Pancreas (tissue), 10 donors: ENCODE data around the gene THSD7B. TPM values are rescaled to one million over a fixed set of nuclear protein-coding genes. Genes with fewer than 3 reads are reported as not detected.

Experiments used
- ATAC-seq, 4 donors: fragments of 200-7000 bp; cut with Tn5 transposase; one replicate each; pipeline versions ENCODE4 v1.8.0 to v1.9.1; 2020; ENCODE audit warnings: mild to moderate bottlenecking in 4 of 4, moderate library complexity in 4 of 4
- DNase-seq, 6 donors: peaks; one replicate each; pipeline ENCODE4 v3.0.0-alpha.2; 2020
- FAIRE-seq: peaks from 2 replicates; lab custom pipeline; 2012; peaks lifted over from hg19 to GRCh38; lab: Jason Lieb, UNC
- H3K27ac ChIP-seq, 4 donors: fragments of 200-600 bp; sonication (generic); 1 replicate in 3 of 4; 2 replicates in 1 of 4; pipeline versions ENCODE4 v1.5.0 to v1.8.0; 2020
- H3K27me3 ChIP-seq, 4 donors: fragments of 200-600 bp; one replicate each; pipeline ENCODE4 v1.8.0; 2021
- H3K36me3 ChIP-seq, 3 donors: fragments of 200-600 bp; sonication (generic) in 1 of 3; one replicate each; pipeline versions ENCODE4 v1.5.0 to v1.8.0; 2020 to 2021
- H3K4me1 ChIP-seq, 3 donors: fragments of 200-600 bp; one replicate each; pipeline ENCODE4 v1.8.0; 2021
- H3K4me3 ChIP-seq, 4 donors: fragments of 200-600 bp; sonication (generic) in 2 of 4; one replicate each; pipeline versions ENCODE4 v1.5.0 to v1.8.0; 2020 to 2021
- H3K9me3 ChIP-seq, 4 donors: fragments of 200-600 bp; one replicate each; pipeline ENCODE4 v1.8.0; 2021
- WGBS, 2 donors: extraction: QIAGEN DNeasy Blood & Tissue Kit; methylation state at CpG; one replicate each; pipeline ENCODE4 v1.1.7; 2013; 5-methylcytosine and 5-hydroxymethylcytosine counted together
- intact Hi-C, 3 donors: fragments of 100-400 bp; cut with DNase I; formaldehyde crosslinking; loops; one replicate each; pipeline versions ENCODE4 v1.11.1 to v1.14.2; 2022
- polyA plus RNA-seq, 2 donors: library from polyadenylated mRNA; stranded (reverse); fragments of 200-250 nt; gene quantifications; one replicate each; pipeline ENCODE4 v1.2.3, GENCODE V29; 2013
- total RNA-seq, 6 donors: library from RNA; stranded (reverse); fragmentation: NEBNext Ultra II Directional in 4 of 6; extraction: Animal tissue kit (Norgen Biotek cat#: 25700) in 4 of 6; gene quantifications; one replicate each; pipeline versions ENCODE4 v1.2.1 to v1.2.4, GENCODE V29; 2021 to 2023
- TF ChIP-seq, protein P1 (sequence below), 4 donors: fragments of 200-600 bp; sonication (generic) in 3 of 4; IDR thresholded peaks; one replicate each; pipeline versions ENCODE4 v1.5.0 to v1.8.0; 2021; ENCODE audit warnings: antibody characterized with exemption in 4 of 4
- donor health status: healthy with polysubstance abuse.
- donor health status: DM: no; HTN: no; CAD: no; lungs with moderate emphysema.
- donor health status: DM: no; HTN: no; CAD: no.
- donor health status: control.
- donor health status: control.
- donor health status: Bipolar disorder and iron deficiency.
- donor health status: DM: yes; HTN: yes; CAD: no.
- donor health status: DM: no; HTN: no; CAD: no.
- donor health status: DM: no; HTN: no; CAD: no.
- donor health status: DM: yes; HTN: yes; CAD: no.

Gene THSD7B
- total and polyA plus RNA-seq, 8 donors, result 0.02 to 0.18 (median 0.07) TPM; not detected in 4

DNA sequence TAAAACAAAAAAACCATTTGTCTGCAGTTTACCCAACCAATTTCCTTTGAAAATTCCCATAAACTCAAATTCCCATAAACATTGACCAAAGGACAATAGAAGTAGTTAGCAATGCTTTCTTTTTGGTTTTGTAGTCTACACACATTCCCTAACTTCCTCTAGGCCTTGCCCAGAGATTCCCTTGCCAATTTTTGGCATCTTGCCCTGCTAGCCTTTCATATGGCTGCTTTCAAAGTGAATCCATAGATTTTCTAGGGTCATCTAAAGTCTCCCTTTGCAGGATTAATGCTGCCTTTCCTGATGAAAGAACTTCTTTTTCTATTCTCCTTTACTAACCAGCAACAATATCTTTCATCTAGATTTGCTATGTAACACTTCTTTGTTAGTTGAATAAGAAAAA lies 33.4 kb downstream of the THSD7B start:
- intact Hi-C loops, result no loop called here
- no peak overlapping the region for H3K27ac ChIP-seq
- no peak for FAIRE-seq
- no peaks in the 10 kb centered on the region for H3K4me1 ChIP-seq
- ATAC-seq, result no peak
- H3K27me3 ChIP-seq, result no peaks in the 10 kb centered on the region
- no peak overlapping the region for H3K4me3 ChIP-seq
- TF ChIP-seq, protein P1, sequence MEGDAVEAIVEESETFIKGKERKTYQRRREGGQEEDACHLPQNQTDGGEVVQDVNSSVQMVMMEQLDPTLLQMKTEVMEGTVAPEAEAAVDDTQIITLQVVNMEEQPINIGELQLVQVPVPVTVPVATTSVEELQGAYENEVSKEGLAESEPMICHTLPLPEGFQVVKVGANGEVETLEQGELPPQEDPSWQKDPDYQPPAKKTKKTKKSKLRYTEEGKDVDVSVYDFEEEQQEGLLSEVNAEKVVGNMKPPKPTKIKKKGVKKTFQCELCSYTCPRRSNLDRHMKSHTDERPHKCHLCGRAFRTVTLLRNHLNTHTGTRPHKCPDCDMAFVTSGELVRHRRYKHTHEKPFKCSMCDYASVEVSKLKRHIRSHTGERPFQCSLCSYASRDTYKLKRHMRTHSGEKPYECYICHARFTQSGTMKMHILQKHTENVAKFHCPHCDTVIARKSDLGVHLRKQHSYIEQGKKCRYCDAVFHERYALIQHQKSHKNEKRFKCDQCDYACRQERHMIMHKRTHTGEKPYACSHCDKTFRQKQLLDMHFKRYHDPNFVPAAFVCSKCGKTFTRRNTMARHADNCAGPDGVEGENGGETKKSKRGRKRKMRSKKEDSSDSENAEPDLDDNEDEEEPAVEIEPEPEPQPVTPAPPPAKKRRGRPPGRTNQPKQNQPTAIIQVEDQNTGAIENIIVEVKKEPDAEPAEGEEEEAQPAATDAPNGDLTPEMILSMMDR (IDR thresholded peaks at IDR 0.05), result no peak
- no peaks in the 10 kb centered on the region for H3K36me3 ChIP-seq
- no peak for DNase-seq
- no peaks in the 10 kb centered on the region for H3K9me3 ChIP-seq

DNA sequence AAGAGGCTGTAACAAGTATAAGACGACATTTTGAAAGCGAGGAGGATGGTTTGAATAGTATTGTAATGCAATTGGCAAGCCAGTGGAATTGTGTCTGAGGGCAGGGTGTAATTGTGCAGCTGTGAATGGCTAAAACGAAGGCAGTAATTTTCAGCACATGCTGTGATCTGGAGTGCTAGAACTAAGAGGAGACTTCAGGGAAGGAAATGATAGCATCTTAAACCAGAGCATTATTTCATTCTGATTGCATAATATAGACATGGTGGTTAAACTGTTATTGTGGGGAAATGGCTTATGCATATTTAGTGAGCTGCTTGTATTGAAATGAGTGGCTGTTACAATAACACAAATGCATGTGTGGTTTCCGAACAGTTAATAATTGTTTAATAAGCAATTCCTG lies 36.3 kb downstream of the THSD7B start:
- Histone ChIP-seq H3K27me3 (no peaks in the 10 kb centered on the region), H3K4me1 (no peaks in the 10 kb centered on the region), H3K36me3 (no peaks in the 10 kb centered on the region), H3K9me3 (no peaks in the 10 kb centered on the region), H3K4me3 (no peak overlapping the region), H3K27ac (no peak overlapping the region)
- no peak for FAIRE-seq
- TF ChIP-seq, protein P1 (IDR thresholded peaks at IDR 0.05), result no peak
- no peak for DNase-seq
- 64 to 76% methylated on average over 4 of the region's 4 CpGs for WGBS, 2 donors
- no peak for ATAC-seq
- intact Hi-C loops, result no loop called here

DNA sequence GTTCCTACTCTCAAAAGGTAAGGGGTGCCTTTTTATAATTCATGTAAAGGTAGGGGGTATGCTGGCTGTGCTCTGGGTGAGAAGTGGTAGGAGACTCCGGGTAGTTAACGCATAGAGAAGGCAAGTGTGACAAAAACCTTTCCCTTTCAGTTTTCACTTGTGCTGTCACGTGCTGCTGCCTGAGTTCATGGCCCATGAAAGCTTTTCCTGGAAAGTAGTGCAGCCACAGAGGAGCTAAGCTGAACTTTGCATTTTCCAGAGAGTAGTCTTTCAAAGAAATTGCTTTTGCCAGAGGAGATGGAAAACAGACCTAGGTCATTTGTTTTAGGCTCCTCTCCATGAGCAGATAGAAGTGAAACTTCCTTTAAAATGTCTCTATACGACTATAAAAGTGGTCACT lies 44.7 kb downstream of the THSD7B start:
- no peak for DNase-seq

DNA sequence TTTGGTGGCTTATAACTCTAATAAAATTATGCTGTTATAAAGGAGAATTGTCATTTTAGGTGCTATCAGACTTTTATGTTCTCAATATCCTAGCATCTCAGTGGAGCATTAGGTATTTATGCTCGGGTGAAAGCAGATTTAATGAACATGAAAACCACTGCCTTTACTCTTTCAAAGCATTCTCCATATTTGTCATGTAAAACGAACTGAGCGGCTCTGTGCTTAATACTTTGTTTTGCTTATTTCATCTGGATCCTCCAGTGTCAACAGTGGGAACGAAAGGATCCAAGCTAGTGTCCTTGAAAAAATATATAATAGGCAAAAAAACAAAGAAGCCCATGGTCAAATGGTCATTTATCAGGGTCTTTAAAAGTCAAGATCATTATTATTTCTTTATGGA lies 53.5 kb downstream of the THSD7B start:
- Histone ChIP-seq H3K27ac (no peak overlapping the region), H3K36me3 (no peaks in the 10 kb centered on the region), H3K9me3 (no peaks in the 10 kb centered on the region), H3K27me3 (peaks cover 0 to 3% (median 0%) of the 10 kb centered on the region in 4 donors), H3K4me3 (no peak overlapping the region), H3K4me1 (no peaks in the 10 kb centered on the region)
- 45 to 48% methylated on average over 4 of the region's 4 CpGs for WGBS, 2 donors
- intact Hi-C loops, result no loop called here
- TF ChIP-seq, protein P1 (IDR thresholded peaks at IDR 0.05), result no peak
- FAIRE-seq (no peak), ATAC-seq (no peak), DNase-seq (no peak)

More for the DNA sequence above, 44.7 kb downstream of the THSD7B start:
- H3K27me3 ChIP-seq, result no peaks in the 10 kb centered on the region
- no peaks in the 10 kb centered on the region for H3K4me1 ChIP-seq
- H3K4me3 ChIP-seq, result no peak overlapping the region
- no peaks in the 10 kb centered on the region for H3K9me3 ChIP-seq
- intact Hi-C loops, result no loop called here
- TF ChIP-seq, protein P1 (IDR thresholded peaks at IDR 0.05), result no peak
- ATAC-seq, result no peak
- FAIRE-seq, result no peak
- H3K36me3 ChIP-seq, result no peaks in the 10 kb centered on the region
- H3K27ac ChIP-seq, result no peak overlapping the region
- WGBS, 2 donors, result 32 to 56% methylated on average over 4 of the region's 4 CpGs

DNA sequence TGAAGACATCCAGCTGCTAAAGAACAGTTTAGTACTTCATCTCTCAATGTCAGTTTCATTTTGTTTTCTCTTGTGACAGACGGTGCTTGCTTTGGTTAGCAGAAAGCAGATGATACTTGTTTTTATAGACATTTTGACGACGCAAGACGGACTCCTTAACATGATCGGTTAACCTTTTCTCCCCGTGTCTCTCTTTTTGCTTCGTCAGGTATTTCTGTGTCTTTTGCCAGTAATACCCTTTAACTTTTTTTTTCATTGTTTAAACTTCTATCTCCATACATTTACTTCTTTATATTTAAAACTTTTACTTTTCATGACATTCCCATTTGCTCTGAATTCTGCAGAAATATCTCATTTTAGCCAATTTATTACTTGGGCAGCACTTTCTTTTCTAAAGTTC lies 57.9 kb downstream of the THSD7B start:
- no peaks in the 10 kb centered on the region for H3K4me1 ChIP-seq
- WGBS, 2 donors, result 62 to 75% methylated on average over 7 of the region's 7 CpGs
- H3K27me3 ChIP-seq, result peaks cover 0 to 3% (median 0%) of the 10 kb centered on the region in 4 donors
- TF ChIP-seq, protein P1 (IDR thresholded peaks at IDR 0.05), result no peak
- no peak for FAIRE-seq
- intact Hi-C loops, result no loop called here
- ATAC-seq, result no peak
- H3K36me3 ChIP-seq, result no peaks in the 10 kb centered on the region
- DNase-seq, result no peak
- no peaks in the 10 kb centered on the region for H3K9me3 ChIP-seq
- no peak overlapping the region for H3K27ac ChIP-seq
- no peak overlapping the region for H3K4me3 ChIP-seq
